Astrocyte (in vitro differentiated cells and primary cell): ENCODE measurements around the gene PARP1. TPM values are rescaled to one million over a fixed set of nuclear protein-coding genes. Genes with fewer than 3 reads are reported as not detected.

ENCODE experiments used
- DNase-seq: peaks from one replicate; pipeline ENCODE4 v3.0.0-alpha.2; 2010; ENCODE audit warnings: low read depth
- FAIRE-seq: peaks from 2 replicates; lab custom pipeline; 2011; peaks lifted over from hg19 to GRCh38; lab: Jason Lieb, UNC
- H2AFZ ChIP-seq: 2 replicates; pipeline ENCODE4 v1.6.0; 2012; ENCODE audit warnings: low read depth, low read length, inconsistent platforms
- H3K27ac ChIP-seq: 2 replicates; pipeline ENCODE4 v1.5.1; 2011; ENCODE audit warnings: low read depth, low read length, inconsistent platforms
- H3K27me3 ChIP-seq: 2 replicates; pipeline ENCODE4 v1.6.0; 2011; ENCODE audit warnings: low read length, inconsistent platforms; ENCODE audit not compliant: insufficient read depth
- H3K36me3 ChIP-seq: 2 replicates; pipeline ENCODE4 v1.5.1; 2011; ENCODE audit warnings: low read length, inconsistent platforms; ENCODE audit not compliant: insufficient read depth
- H3K4me1 ChIP-seq: 2 replicates; pipeline ENCODE4 v1.5.1; 2011; ENCODE audit warnings: low read length, inconsistent platforms; ENCODE audit not compliant: insufficient read depth
- H3K4me2 ChIP-seq: 2 replicates; pipeline ENCODE4 v1.6.0; 2012; ENCODE audit warnings: low read length, inconsistent platforms
- H3K4me3 ChIP-seq: 2 replicates; pipeline ENCODE4 v1.5.1; 2011; ENCODE audit warnings: low read depth, mild to moderate bottlenecking, low read length, inconsistent platforms; ENCODE audit not compliant: insufficient read depth
- H3K79me2 ChIP-seq: 2 replicates; pipeline ENCODE4 v1.6.0; 2012; ENCODE audit warnings: mild to moderate bottlenecking, low read length, inconsistent platforms; ENCODE audit not compliant: insufficient read depth
- H3K9ac ChIP-seq: 2 replicates; pipeline ENCODE4 v1.6.0; 2012; ENCODE audit warnings: mild to moderate bottlenecking, low read length, inconsistent platforms
- H3K9me3 ChIP-seq: 2 replicates; pipeline ENCODE4 v1.5.1; 2012; ENCODE audit warnings: low read depth, mild to moderate bottlenecking, low read length, inconsistent platforms; ENCODE audit not compliant: insufficient read depth
- H4K20me1 ChIP-seq: 2 replicates; pipeline ENCODE4 v1.6.0; 2012; ENCODE audit warnings: low read length, inconsistent platforms; ENCODE audit not compliant: insufficient read depth
- H3K27ac Mint-ChIP-seq: one replicate; pipeline ENCODE4 v1.8.0; 2021; ENCODE audit warnings: mild to moderate bottlenecking, mixed read lengths; ENCODE audit not compliant: unreplicated experiment
- H3K27me3 Mint-ChIP-seq: one replicate; pipeline ENCODE4 v1.8.0; 2021; ENCODE audit warnings: low read depth, mixed read lengths; ENCODE audit not compliant: unreplicated experiment
- H3K36me3 Mint-ChIP-seq: one replicate; pipeline ENCODE4 v1.8.0; 2021; ENCODE audit warnings: low read depth, mixed read lengths; ENCODE audit not compliant: unreplicated experiment
- H3K4me1 Mint-ChIP-seq: one replicate; pipeline ENCODE4 v1.8.0; 2021; ENCODE audit warnings: low read depth, mixed read lengths; ENCODE audit not compliant: unreplicated experiment
- H3K4me3 Mint-ChIP-seq: one replicate; pipeline ENCODE4 v1.8.0; 2021; ENCODE audit warnings: mild to moderate bottlenecking, moderate library complexity, mixed read lengths; ENCODE audit not compliant: unreplicated experiment
- H3K9me3 Mint-ChIP-seq: one replicate; pipeline ENCODE4 v1.8.0; 2021; ENCODE audit warnings: mild to moderate bottlenecking, mixed read lengths; ENCODE audit not compliant: unreplicated experiment
- EZH2 ChIP-seq: IDR thresholded peaks from 2 replicates; pipeline ENCODE4 v1.6.1; 2012; ENCODE audit warnings: mild to moderate bottlenecking, low read length, inconsistent platforms; ENCODE audit not compliant: insufficient read depth
- total RNA-seq: library from RNA; stranded (reverse); gene quantifications from 2 replicates; pipeline ENCODE4 v1.2.1, GENCODE V29; 2021
- TF ChIP-seq, protein P1 (sequence below): IDR thresholded peaks from 2 replicates; pipeline ENCODE4 v1.5.1; 2011; ENCODE audit warnings: low read depth, mild to moderate bottlenecking, inconsistent platforms, low read length, moderate library complexity; ENCODE audit not compliant: insufficient read depth

Gene PARP1
- total RNA-seq, 1 donor from 2014 or later = 57.8 TPM

DNA sequence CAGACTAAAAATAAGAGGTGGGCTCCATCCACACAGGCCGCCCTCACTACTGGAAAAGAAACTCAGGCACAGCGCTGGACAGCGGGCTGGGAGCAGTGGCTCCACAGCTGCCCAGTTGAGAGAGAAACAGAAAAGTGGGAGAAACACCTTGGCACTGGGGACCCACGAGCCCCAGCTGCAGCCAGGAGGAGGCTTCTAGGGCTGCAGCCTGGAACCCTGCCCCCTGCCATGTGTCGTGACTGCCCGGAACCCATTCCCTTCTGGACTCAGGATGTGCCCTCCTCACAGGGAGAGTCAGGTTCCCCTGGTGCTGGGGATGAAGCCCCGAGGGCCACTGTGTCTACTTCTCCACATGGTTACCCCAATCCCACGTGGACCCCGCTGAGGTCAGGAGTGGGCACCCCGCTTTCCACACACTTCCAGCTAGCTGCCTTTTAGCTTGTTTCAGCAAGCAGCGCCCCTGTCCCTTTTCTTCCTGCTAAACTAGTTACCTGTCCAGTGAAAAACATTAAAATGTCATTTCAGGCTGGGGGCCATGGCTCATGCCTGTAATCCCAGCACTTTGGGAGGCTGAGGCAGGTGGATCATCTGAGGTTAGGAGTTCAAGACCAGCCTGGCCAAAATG, 35.9 kb downstream of the PARP1 start:
- Mint-ChIP-seq H3K4me1 (peaks cover 13% of the 10 kb centered on the region), H3K27me3 (no peaks in the 10 kb centered on the region), H3K36me3 (peaks cover 44% of the 10 kb centered on the region), H3K9me3 (no peaks in the 10 kb centered on the region), H3K27ac (no peak overlapping the region), H3K4me3 (no peak overlapping the region)
- H3K9ac ChIP-seq = no peak overlapping the region
- H3K27me3 ChIP-seq = no peaks in the 10 kb centered on the region
- no peak overlapping the region for H3K4me2 ChIP-seq
- H3K4me3 ChIP-seq = no peak overlapping the region
- H3K9me3 ChIP-seq = no peaks in the 10 kb centered on the region
- no peak overlapping the region for H3K27ac ChIP-seq
- H3K36me3 ChIP-seq = peaks cover 59% of the 10 kb centered on the region
- TF ChIP-seq EZH2 = no peak
- TF ChIP-seq, protein P1, sequence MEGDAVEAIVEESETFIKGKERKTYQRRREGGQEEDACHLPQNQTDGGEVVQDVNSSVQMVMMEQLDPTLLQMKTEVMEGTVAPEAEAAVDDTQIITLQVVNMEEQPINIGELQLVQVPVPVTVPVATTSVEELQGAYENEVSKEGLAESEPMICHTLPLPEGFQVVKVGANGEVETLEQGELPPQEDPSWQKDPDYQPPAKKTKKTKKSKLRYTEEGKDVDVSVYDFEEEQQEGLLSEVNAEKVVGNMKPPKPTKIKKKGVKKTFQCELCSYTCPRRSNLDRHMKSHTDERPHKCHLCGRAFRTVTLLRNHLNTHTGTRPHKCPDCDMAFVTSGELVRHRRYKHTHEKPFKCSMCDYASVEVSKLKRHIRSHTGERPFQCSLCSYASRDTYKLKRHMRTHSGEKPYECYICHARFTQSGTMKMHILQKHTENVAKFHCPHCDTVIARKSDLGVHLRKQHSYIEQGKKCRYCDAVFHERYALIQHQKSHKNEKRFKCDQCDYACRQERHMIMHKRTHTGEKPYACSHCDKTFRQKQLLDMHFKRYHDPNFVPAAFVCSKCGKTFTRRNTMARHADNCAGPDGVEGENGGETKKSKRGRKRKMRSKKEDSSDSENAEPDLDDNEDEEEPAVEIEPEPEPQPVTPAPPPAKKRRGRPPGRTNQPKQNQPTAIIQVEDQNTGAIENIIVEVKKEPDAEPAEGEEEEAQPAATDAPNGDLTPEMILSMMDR = no peak
- H4K20me1 ChIP-seq = peaks cover 22% of the 10 kb centered on the region
- FAIRE-seq = no peak
- H3K79me2 ChIP-seq = peaks cover 4% of the 10 kb centered on the region
- no peak overlapping the region for H2AFZ ChIP-seq
- H3K4me1 ChIP-seq = peaks cover 2% of the 10 kb centered on the region
- DNase-seq = no peak

DNA sequence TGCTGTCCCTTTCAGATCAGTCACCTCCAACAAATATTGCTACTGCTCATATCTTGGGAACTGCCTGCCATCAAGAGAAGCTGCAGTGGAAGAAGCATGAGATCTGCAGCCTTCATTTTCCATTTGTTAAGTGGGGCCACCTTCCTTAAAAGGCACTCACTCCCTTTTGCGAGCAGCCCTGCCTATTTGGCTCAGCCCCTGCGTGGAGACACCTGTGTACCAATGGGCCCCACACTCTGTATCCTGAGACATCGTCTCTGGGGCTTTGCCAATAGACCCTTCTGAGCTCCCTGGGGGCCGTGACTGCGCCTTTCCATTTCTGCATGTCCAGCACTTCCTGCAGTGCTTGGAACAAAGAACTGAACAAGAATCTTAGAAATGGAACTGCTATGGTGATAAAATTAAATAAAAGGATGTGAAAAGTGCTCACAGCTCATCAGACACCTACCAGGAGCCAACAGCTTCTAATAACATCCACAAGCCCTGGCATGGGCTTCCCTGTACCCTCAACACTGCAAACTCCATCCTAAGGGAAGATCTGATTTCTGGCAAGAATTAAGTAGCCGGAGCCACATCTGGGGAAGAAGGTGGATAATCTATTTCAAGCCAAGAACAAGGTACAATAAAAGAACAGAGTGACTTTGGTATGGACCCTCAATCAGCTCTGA, 36.7 kb downstream of the PARP1 start:
- H4K20me1 ChIP-seq = peaks cover 25% of the 10 kb centered on the region
- H3K27me3 Mint-ChIP-seq = no peaks in the 10 kb centered on the region
- no peak overlapping the region for H3K4me3 Mint-ChIP-seq
- no peak overlapping the region for H3K9ac ChIP-seq
- TF ChIP-seq EZH2 = no peak
- TF ChIP-seq, protein P1 = no peak
- H3K79me2 ChIP-seq = peaks cover 4% of the 10 kb centered on the region
- H2AFZ ChIP-seq = no peak overlapping the region
- no peak overlapping the region for H3K4me3 ChIP-seq
- no peak for FAIRE-seq
- peaks cover 9% of the 10 kb centered on the region for H3K4me1 ChIP-seq
- no peaks in the 10 kb centered on the region for H3K9me3 Mint-ChIP-seq
- DNase-seq = no peak
- H3K27ac ChIP-seq = no peak overlapping the region
- H3K27me3 ChIP-seq = no peaks in the 10 kb centered on the region
- no peaks in the 10 kb centered on the region for H3K9me3 ChIP-seq
- H3K36me3 Mint-ChIP-seq = peaks cover 38% of the 10 kb centered on the region
- H3K4me1 Mint-ChIP-seq = peaks cover 14% of the 10 kb centered on the region
- no peak overlapping the region for H3K27ac Mint-ChIP-seq
- no peak overlapping the region for H3K4me2 ChIP-seq
- H3K36me3 ChIP-seq = peaks cover 51% of the 10 kb centered on the region
